ENCODE results near the gene CCL1.

Gene CCL1, protein sequence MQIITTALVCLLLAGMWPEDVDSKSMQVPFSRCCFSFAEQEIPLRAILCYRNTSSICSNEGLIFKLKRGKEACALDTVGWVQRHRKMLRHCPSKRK

DNA sequence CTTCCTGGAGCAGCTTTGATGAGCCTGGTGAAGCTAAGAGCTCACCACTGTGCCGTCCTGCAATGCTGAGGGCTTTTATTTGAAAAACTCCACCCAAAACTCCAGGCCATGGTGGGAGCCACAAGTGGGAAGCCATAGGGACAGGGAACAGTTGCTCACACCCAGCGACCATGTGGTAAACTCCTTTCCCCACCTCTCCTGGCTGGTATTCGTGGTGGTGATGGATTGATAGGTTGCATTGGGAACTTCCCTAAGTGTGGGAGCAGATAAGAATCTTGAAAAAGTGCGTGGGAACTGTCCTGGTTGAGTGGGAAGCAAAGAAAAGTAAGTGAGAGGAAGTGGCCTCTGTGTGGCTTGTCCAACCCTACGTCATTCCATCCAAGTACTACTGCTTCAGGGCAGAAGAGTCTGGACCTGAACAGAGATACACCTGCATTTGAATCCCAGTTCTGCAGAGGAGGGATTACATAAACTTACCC, at the start of gene CCL1:
CCL1 (minus strand) TSS at position 51 of the 479 bp plus-strand sequence. CDS start 72 bp downstream, outside the sequence.
- no peak for DNase-seq

DNA sequence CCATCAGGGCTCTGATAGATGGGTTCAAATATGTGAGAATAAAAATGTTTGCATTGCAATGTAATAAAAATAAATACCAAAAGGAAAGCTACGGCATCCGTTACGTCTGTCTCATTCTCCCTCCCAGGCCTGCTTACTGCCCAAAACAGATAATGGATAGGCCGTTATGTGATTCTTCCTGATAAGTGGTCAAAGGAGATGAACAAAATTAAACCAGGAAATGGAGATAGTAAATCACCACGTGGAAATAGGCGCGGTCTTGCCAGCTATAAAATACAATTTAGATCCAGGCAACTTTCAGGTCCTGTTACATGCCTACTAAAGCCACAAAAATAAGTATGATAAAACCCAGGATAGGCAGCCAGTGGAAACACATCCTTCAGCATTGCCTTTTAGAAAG, 49.5 kb upstream of the CCL1 start:
- DNase-seq, result no peak

DNA sequence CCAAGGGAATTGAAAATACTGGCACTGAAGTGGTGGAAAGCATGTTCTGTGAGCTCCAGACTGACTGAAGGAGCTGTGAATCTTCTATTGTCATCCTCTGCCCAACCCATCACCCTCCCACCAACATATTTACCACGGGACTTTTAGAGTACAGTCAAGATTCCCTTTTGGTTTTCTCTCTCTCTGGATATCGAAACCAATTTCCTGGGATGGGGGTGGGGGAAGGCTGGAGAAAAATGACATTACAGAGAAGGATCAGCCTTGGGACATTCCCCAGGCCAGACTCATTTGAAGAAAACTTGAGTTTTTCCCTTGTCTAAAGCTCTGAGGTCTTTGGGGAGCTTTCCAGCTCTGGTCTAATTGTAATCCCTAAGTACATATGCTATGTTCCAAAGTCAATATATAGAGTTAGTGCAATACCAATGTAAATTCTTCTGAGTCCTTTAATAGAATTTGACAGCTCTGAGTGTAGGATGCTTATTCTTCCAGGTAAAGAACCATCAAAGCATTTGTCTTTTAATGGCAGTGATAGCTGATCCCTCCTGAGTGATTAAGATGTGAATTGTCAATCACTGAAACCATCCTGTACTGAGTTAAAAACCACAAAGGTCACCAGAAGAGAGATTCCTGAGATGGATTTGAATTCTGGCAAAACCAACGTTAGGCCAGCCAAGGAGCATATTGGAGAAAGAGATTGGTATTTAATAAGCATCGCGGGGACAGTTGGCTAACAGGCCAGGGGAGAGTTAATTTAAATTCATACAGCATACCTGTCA, 48.8 kb upstream of the CCL1 start:
- no peak for DNase-seq

DNA sequence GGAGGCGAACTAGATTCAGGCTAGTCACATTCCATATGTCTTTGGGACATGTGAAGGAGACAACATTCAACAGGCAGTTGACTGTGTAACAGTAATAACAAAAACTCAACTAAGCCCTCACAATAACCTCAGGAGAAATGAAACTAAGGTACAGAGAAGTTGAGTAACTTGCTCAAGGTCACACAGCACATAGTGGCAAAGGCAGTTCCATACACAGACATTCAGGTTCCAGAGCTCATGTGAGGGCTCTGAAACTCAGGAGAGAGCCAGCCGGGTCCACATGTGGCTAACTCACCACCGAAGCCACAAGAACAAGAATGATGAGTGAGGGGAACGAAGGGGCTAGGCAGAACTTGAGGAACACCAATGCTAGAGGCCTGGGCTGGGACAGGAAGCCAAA, 46.3 kb upstream of the CCL1 start:
- DNase-seq, result no peak

- DNase-seq, result no peak
Observed at GRCh38 chr17:34408439-34408838, 45.4 kb upstream of the CCL1 start.

GRCh38 chr17:34406226-34406625, 43.2 kb upstream of the CCL1 start:
- no peak for DNase-seq

- no peak for DNase-seq
Observed at GRCh38 chr17:34403006-34403405, 40.0 kb upstream of the CCL1 start.

DNA sequence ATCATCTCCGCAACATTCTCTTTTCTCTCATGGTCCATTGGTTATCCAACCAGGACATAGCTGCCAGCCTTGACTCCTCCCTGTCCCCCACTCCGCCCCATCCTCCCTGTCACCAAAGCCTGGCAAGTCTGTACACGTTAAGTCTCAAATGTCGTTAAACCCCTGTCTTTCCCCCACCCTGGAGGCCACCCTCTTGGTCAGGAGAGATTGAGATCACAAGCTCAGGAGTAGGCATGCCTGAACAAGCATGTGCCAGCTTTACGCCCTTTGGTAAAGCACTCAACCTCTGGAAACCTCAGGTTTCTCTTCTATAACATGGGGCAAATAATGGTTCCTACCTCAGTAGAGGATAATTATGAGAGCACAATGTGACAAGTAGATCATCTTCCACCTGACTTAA, 38.1 kb upstream of the CCL1 start:
- DNase-seq, result no peak

- no peak for DNase-seq
Observed at GRCh38 chr17:34400301-34400931, 37.4 kb upstream of the CCL1 start.

DNA sequence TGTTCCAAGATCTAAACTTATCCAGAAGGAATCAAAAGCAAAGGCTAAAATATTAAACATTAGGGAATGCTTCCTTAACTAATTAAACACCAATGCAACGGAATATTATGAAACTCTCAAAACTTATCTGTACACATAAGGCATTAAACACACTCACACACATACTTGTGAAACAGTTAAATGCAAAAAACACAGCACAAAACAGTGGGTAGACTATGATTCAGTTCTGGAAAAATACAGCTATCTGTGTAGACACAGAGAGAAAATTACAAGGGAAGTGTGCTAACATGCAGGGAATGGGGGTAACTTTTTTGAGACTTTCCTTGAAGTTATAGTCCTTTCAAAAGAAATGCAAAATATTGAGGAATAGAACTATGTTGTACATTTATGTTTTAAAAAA, 36.7 kb upstream of the CCL1 start:
- no peak for DNase-seq

- no peak for DNase-seq
Observed at GRCh38 chr17:34398990-34399389, 36.0 kb upstream of the CCL1 start.

DNA sequence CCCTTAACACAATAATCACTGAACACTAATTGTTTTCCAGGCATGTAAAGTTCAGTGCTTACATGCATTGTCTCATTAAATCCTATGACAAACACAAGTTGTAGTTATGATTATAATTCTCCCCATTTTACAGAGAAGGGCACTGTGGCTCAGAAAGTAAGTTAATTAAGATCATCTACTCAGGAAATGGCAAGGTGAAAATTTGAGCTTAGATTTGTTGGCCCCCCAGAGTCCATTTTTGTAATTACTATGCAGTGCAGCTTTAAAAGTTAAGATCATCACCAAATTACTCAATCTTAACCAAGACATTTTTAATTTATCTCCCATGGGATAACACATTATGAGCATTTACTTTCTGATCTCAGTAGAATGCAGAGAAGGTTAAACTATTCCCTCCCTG, 34.2 kb upstream of the CCL1 start:
- DNase-seq, result no peak

GRCh38 chr17:34393401-34393800, 30.4 kb upstream of the CCL1 start:
- no peak for DNase-seq

DNA sequence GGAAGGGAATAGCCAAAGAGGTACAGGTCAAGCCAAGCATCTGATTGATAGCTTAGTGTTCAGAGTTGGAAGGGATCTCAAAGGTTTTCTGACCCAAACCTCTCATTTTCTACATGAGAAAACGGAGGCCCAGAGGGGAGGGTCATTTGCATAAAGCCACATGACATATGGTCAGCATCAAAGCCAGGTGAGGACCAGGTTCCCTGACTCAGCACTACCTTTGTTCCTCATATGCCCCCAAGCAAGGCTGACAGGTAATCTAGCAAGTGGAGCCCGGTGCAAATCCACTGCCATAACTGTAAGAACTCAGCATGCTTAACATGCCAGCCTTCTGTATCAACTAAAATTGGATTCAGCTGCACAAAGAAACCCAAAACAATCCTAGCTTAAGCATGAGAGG, 28.2 kb upstream of the CCL1 start:
- DNase-seq, result no peak

DNA sequence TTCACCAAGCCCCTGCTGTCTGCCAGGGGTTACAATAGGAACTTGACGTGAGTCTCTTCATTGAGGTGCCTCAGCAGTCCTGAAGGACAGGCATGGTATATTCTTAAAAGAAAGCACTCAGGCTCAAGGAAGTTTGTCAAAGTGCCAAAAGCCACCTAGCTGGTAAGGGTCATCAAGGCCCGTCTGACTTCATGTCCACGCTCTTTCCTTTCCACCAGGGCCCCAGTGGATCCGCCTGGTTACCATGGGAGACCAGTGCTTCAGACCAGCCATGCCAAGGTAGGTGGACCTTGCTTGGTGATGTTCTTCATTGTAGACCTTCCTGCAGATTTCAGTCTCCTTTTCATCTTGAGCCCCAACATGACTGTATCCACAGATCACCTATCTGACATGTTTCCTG, 27.6 kb upstream of the CCL1 start:
- DNase-seq, result no peak

- DNase-seq, result no peak
Observed at GRCh38 chr17:34389126-34389750, 26.2 kb upstream of the CCL1 start.

DNA sequence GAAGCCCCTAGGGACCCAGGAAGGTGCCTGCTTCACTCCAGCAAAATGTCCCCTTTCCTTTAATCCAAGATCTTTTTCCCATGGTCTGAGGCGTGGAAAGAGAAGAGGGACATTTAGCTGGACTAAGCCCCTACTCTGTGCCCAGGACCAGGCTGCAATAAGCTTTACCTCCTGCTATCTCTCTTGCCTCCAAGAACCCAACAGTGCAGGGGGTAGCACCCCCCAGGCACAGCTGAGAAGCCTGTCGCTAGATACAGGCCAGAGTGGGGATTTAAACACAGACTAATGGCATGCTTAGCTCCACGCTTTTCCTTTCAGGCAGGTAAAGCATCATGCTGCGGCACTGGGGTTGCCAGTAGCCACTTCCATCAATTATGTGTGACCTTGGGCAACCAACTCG, 24.5 kb upstream of the CCL1 start:
- DNase-seq, result no peak

DNA sequence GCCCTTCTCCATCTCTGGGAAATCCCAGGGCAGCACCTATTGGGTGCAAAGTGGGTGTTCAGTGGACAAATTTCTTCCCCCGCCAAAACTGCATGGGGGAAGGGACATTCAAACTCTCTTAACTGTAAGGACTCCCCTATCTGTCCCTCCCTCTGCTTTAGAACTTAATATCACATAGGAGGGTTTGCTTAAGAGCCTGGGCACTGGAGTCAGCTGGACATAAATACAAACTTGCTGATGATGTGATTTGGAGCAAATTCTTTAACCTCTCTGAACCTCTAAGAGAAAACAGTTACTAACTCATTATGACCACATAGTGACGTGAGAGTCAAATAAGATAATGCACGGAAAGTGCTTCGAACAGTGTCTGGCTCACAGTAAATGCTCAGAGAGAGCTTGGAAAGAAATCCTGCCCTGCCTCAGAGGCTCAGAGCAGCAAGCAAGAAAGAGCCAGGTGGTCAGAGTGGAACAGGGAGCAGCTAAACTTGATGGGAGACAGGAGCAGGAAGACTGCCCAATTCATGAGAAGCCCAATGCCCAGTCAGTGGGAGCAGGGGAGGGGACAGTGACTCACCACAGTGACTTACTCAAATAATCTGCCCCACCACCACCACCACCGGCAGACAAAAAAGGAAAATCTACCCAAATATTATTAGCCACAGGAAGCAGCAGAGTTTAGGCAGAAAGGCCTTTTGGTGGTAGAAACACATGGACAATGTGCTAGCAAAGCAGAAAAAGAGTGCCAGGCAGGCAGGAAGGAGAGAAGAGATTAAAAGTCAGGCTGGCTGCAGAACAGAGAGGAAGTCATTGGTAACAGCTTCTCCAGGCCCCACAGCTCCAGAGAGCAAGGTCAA, 23.9 kb upstream of the CCL1 start:
- no peak for DNase-seq

GRCh38 chr17:34386343-34386696, 23.3 kb upstream of the CCL1 start:
- no peak for DNase-seq

- no peak for DNase-seq
Observed at GRCh38 chr17:34384822-34385605, 22.0 kb upstream of the CCL1 start.

DNA sequence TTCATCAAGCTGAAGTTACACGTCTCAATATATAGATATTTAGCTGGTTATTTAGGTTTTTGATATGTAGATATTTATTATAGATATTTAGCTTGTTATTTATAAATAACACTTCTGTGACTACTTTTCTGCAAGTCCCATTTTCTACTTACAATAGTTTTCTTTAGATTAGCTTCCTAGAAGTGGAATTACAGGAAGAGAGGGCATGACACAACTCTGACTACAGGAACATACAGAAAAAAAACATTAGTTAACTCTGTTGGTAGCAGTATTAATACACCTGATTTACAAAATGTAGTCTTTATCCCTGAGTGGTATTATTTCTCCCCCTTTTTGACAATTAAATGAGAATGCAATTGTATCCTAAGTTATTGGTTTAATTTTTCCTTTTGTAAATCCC, 21.2 kb upstream of the CCL1 start:
- DNase-seq, result no peak

- no peak for DNase-seq
Observed at GRCh38 chr17:34383216-34383615, 20.2 kb upstream of the CCL1 start.

Measured in NCI-H510A (cell line).